Nephron (organoid): ENCODE measurements around the gene GRK2.
A peak's percentile ranks its signal among the peaks of the same experiment; 100 is the strongest.

Experiments used
- H3K27ac Mint-ChIP-seq, 3 experiments: 2 replicates each; pipeline ENCODE4 v1.8.0; 2020; ENCODE audit warnings: mixed read lengths in 3 of 3, mild to moderate bottlenecking in 2 of 3, moderate library complexity in 1 of 3
- H3K27me3 Mint-ChIP-seq: 2 replicates; pipeline ENCODE4 v1.8.0; 2021; ENCODE audit warnings: low read depth, mild to moderate bottlenecking, moderate library complexity, mixed read lengths
- H3K36me3 Mint-ChIP-seq: 2 replicates; pipeline ENCODE4 v1.8.0; 2020; ENCODE audit warnings: low read depth, mixed read lengths
- H3K4me1 Mint-ChIP-seq: 2 replicates; pipeline ENCODE4 v1.8.0; 2020; ENCODE audit warnings: mixed read lengths
- H3K4me3 Mint-ChIP-seq, 3 experiments: 2 replicates each; pipeline ENCODE4 v1.8.0; 2020; ENCODE audit warnings: mild to moderate bottlenecking in 3 of 3, mixed read lengths in 3 of 3, moderate library complexity in 2 of 3
- H3K9me3 Mint-ChIP-seq: 2 replicates; pipeline ENCODE4 v1.8.0; 2020; ENCODE audit warnings: mixed read lengths
- TF ChIP-seq, protein P1 (sequence below), 3 experiments: fragments of 200-600 bp; sonication (generic); IDR thresholded peaks; one replicate each; pipeline ENCODE4 v1.5.0; 2021; ENCODE audit warnings: antibody characterized with exemption in 3 of 3; ENCODE audit not compliant: unreplicated experiment in 3 of 3

Gene GRK2

DNA sequence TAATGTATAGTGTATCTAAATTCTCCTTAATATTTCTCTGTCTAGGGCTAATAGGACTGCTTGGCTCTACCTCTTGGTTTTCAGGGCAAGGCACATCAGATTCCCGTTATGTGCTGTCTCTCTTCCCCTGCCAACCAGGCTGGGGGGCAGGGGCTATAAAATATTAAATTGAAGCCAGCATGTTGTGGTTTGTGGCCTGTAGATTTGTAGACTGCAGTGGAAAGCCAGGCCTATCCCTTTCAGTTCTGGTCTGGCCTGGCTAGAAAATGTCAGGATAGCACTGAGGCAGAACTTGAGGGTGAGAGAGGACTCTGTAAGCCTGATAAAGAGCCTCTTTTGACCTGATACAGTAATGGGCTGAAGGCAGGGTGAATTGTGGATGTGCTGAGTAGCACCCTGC, 14.4 kb upstream of the GRK2 start:
- H3K9me3 Mint-ChIP-seq: no peaks in the 10 kb centered on the region
- peaks cover 91% of the 10 kb centered on the region for H3K36me3 Mint-ChIP-seq
- H3K27ac Mint-ChIP-seq: no peak overlapping the region
- TF ChIP-seq, protein P1, sequence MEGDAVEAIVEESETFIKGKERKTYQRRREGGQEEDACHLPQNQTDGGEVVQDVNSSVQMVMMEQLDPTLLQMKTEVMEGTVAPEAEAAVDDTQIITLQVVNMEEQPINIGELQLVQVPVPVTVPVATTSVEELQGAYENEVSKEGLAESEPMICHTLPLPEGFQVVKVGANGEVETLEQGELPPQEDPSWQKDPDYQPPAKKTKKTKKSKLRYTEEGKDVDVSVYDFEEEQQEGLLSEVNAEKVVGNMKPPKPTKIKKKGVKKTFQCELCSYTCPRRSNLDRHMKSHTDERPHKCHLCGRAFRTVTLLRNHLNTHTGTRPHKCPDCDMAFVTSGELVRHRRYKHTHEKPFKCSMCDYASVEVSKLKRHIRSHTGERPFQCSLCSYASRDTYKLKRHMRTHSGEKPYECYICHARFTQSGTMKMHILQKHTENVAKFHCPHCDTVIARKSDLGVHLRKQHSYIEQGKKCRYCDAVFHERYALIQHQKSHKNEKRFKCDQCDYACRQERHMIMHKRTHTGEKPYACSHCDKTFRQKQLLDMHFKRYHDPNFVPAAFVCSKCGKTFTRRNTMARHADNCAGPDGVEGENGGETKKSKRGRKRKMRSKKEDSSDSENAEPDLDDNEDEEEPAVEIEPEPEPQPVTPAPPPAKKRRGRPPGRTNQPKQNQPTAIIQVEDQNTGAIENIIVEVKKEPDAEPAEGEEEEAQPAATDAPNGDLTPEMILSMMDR (IDR thresholded peaks at IDR 0.05; ENCODE audit: unreplicated experiment in 3 of 3): no peak
- H3K27me3 Mint-ChIP-seq: no peaks in the 10 kb centered on the region
- no peaks in the 10 kb centered on the region for H3K4me1 Mint-ChIP-seq
- H3K4me3 Mint-ChIP-seq: no peak overlapping the region

GRCh38 chr11:67252831-67253239, 13.4 kb upstream of the GRK2 start:
- TF ChIP-seq, protein P1 (IDR thresholded peaks at IDR 0.05; ENCODE audit: unreplicated experiment in 3 of 3): peak in 2 of 3 experiments; percentile 12 to 21
- Mint-ChIP-seq H3K9me3 (no peaks in the 10 kb centered on the region), H3K27ac (peak overlapping the region in 1 of 3 experiments; percentile 91), H3K4me1 (no peaks in the 10 kb centered on the region), H3K36me3 (peaks cover 92% of the 10 kb centered on the region), H3K27me3 (no peaks in the 10 kb centered on the region), H3K4me3 (no peak overlapping the region)

DNA sequence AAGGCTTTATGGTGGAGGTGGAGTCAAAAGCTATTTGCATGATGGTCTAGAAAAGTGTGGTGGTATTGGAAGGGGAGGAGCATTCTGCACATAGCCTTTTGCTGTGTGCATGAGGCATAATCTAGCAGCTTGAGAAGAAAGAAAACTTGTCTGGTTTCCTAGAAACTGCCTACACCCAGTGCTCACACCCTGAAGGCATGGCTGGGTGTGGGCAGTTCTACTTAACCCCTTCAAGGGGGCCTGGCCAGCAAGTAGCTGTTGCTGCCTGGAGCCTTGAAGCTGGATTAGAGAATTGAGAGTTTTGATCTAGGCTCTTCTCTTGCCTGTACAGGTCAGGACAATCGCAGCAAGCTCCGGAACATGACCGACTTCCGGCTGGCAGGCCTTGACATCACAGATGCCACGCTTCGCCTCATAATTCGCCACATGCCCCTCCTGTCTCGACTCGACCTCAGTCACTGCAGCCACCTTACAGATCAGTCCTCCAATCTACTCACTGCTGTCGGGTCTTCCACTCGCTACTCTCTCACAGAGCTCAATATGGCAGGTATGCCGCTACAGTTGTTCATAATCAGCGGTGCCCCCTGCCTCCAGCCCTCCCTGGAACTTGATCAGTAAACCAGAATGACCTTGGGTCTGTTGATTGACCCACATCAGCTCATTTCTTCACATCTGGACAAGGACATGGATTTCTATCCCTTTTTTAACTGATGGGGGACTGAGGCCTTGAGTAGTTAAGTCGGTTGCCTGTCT, 12.2 kb upstream of the GRK2 start:
- TF ChIP-seq, protein P1 (IDR thresholded peaks at IDR 0.05; ENCODE audit: unreplicated experiment in 3 of 3): no peak
- Mint-ChIP-seq H3K4me1 (no peaks in the 10 kb centered on the region), H3K36me3 (peaks cover 80% of the 10 kb centered on the region), H3K27ac (peak overlapping the region in 1 of 3 experiments; percentile 91), H3K4me3 (no peak overlapping the region), H3K27me3 (no peaks in the 10 kb centered on the region), H3K9me3 (no peaks in the 10 kb centered on the region)

DNA sequence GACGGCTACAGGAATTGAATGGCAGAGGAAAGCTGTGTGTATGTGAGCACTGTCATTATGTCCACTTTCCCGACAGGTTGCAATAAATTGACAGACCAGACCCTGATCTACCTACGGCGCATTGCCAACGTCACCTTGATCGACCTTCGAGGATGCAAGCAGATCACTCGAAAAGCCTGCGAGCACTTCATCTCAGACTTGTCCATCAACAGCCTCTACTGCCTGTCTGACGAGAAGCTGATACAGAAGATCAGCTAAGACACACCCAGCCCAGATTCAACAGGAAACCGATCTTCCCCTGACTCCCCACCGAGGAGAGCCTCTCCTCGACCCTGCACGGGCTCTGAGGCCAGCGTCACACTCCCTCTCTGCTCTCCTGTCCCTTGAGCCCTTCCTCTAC, 11.5 kb upstream of the GRK2 start:
- peak overlapping the region in 1 of 3 experiments; percentile 91 for H3K27ac Mint-ChIP-seq
- H3K27me3 Mint-ChIP-seq: peaks cover 3% of the 10 kb centered on the region
- H3K36me3 Mint-ChIP-seq: peaks cover 75% of the 10 kb centered on the region
- H3K4me1 Mint-ChIP-seq: no peaks in the 10 kb centered on the region
- TF ChIP-seq, protein P1 (IDR thresholded peaks at IDR 0.05; ENCODE audit: unreplicated experiment in 3 of 3): no peak
- no peak overlapping the region for H3K4me3 Mint-ChIP-seq
- no peaks in the 10 kb centered on the region for H3K9me3 Mint-ChIP-seq

GRCh38 chr11:67255353-67255752, 10.9 kb upstream of the GRK2 start:
- peaks cover 3% of the 10 kb centered on the region for H3K27me3 Mint-ChIP-seq
- peaks cover 71% of the 10 kb centered on the region for H3K36me3 Mint-ChIP-seq
- H3K4me3 Mint-ChIP-seq: no peak overlapping the region
- TF ChIP-seq, protein P1 (IDR thresholded peaks at IDR 0.05; ENCODE audit: unreplicated experiment in 3 of 3): no peak
- H3K9me3 Mint-ChIP-seq: no peaks in the 10 kb centered on the region
- H3K4me1 Mint-ChIP-seq: no peaks in the 10 kb centered on the region
- peak overlapping the region in 1 of 3 experiments; percentile 67 for H3K27ac Mint-ChIP-seq

DNA sequence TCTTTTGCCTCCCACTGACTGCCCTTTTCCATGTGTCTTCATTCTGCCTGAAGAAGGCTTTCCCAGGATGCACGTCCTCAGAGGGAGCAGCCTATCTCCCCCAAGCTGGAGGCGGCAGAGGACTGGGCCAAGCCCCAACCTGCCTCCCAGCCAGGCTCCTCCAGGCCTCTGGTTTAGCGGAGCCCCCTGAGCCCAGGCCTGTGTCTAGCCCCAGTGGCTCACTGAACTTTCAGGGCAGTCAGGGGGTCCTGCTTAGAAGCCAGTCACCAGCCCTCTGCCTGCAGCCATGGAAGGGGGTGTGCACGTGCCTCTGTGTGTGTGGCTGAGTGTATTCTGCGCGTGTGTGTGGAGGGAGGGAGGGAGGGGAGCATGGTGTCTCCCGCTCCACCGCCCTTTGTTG, 10.4 kb upstream of the GRK2 start:
- TF ChIP-seq, protein P1 (IDR thresholded peaks at IDR 0.05; ENCODE audit: unreplicated experiment in 3 of 3): no peak
- Mint-ChIP-seq H3K27me3 (peaks cover 3% of the 10 kb centered on the region), H3K4me1 (no peaks in the 10 kb centered on the region), H3K4me3 (no peak overlapping the region), H3K36me3 (peaks cover 65% of the 10 kb centered on the region), H3K9me3 (no peaks in the 10 kb centered on the region), H3K27ac (peak overlapping the region in 1 of 3 experiments; percentile 67)
